Stimulated activated CD4-positive, alpha-beta T cell treated with anti-CD3 and anti-CD28 coated beads, Interleukin-2, amount 100 ng/mL, for 4 hours (primary cell): ENCODE measurements around the gene NOMO2.
"Not testable (repeated sequence)": the region's sequence is repeated elsewhere in the genome, so short reads cannot be mapped to it uniquely, and the experiment has no call there.

Source experiments
- DNase-seq: peaks from one replicate; pipeline ENCODE4 v3.0.0-alpha.2; 2020; ENCODE audit warnings: low read depth

Gene NOMO2

GRCh38 chr16:18575298-18575917 is 13.5 kb upstream of the NOMO2 start:
- not testable (repeated sequence) for DNase-seq

DNA sequence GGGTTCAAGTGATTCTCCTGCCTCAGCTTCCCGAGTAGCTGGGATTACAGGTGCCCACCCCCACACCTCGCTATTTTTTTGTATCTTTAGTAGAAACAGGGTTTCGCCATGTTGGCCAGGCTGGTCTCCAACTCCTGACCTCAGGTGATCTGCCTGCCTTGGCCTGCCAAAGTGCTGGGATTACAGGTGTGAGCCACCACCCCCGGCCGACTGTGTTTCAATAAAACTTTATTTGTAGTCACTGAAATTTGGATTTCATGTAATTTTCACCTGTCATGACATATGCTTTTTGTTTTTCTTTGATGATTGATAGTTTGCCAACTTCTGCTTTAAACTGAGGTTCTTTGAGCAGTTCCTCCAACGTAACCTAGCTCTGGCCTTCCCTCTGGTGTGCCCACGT is 12.0 kb upstream of the NOMO2 start:
- not testable (repeated sequence) for DNase-seq

GRCh38 chr16:18572973-18573372 is 11.1 kb upstream of the NOMO2 start:
- not testable (repeated sequence) for DNase-seq

GRCh38 chr16:18571307-18571850 is 9.5 kb upstream of the NOMO2 start:
- DNase-seq = not testable (repeated sequence)

DNA sequence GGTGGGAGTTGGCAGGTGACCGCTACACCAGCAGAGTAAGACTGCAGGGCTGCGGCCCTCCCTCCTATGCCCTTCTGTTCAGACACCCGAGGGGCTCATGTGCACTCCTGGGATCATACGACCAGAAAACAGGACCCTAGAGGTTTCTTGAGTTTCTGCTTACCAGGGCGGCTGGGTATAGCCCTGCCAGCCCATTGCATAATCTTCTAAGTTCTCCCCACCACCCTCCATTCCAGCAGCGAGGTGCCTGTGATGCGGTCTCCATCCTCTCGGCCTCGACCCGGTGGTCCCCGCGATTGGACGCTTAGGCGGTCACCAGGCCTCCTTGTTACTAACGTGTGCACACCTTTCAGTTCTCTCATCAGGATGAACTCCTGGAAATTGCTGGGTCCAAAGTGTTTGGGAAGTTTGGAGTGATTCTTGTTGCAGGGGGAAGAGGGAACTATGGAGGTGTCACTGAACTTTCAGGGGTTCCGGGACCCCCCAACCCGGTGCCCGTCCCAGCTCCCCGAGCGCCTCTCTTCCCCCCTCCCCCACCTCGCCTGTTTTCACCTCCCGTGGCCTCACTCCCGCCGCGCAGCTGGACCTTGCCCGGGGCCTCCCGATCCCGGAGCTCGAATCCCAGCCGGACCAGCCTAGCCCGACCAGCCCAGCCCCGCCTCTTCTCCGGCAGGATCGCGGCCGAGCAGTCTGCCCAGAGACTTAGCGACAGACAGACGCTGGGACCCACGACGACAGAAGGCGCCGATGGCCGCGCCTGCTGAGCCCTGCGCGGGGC is 8.8 kb upstream of the NOMO2 start:
- DNase-seq = not testable (repeated sequence)

DNA sequence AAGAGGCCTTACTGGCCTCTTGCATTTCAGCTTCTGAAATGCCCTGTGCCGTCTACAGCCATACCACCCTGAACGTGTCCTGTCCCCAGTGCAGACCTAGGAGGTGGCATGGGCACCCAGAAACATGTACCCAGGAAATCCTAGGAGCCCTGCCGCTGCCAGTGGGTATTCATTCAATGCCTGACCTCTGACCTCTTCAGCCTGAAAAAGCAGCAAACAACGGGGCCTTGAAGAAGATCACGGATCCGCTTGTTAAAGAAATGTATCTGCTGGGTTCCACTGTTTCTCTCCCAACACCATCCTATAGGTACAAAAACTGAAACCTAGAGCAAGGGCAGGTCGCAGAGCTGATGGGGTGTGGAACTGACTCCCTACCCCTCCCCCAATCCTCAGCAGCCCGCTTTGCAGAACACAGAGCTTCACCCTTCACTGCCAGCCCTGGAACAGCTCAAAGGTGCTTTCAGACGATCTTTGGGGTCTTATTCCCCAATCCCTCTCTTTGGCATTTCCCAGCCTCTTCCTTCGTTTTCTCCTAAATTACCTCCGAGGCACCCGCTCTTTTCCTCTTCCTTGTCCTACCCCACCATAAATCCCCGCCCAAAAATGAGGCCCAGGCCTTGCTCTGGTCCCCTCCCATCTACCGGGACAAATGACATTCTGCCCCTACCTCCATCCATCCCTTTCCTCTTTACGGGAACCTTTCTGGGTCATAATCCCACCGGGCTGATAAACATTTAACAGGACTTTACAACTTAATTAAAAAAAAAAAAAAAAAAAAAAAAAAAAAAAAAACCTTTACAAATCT is 1.3 kb downstream of the NOMO2 start:
- DNase-seq = not testable (repeated sequence)

DNA sequence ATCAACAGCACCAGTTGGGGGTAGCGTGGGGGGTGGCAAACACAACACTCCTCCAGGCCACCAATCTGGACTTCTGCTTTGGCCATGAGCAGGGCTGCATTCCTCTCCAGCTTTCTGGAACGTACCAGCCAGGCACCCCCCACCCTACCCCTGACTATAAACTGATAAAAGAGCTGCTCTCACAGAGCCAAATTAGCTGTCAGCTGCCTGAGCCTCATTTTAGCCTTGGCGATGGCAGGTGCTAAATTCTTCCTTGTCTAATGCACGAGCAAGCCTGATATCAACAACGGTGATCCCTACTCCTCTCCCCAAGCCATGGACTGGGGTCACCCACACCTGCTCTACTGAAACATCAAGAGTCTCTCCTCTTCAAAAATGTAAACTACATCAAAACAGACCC is 8.2 kb downstream of the NOMO2 start:
- not testable (repeated sequence) for DNase-seq

- DNase-seq = not testable (repeated sequence)
These were observed 14.5 kb downstream of the NOMO2 start for GRCh38 chr16:18547382-18547781.

DNA sequence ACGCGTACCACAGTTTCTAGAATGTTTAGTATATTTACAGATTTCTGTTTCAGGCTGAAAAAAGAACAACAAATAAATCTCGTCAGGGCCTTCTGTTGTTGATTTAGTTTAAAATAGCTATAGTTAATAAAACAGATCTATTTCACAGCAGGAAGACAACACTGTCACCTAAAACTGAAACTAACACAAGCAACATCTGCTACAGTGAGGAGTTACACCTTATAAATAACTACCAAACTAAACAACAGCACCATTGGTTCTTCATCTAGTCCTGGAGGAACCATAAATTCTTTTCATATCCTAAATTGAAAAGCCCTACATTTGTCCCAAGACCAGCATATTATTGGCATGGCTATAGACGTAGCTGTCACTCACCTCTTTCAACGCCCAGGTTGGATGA is 15.0 kb downstream of the NOMO2 start:
- not testable (repeated sequence) for DNase-seq

- not testable (repeated sequence) for DNase-seq
These were observed 17.4 kb downstream of the NOMO2 start for GRCh38 chr16:18544232-18545081.

DNA sequence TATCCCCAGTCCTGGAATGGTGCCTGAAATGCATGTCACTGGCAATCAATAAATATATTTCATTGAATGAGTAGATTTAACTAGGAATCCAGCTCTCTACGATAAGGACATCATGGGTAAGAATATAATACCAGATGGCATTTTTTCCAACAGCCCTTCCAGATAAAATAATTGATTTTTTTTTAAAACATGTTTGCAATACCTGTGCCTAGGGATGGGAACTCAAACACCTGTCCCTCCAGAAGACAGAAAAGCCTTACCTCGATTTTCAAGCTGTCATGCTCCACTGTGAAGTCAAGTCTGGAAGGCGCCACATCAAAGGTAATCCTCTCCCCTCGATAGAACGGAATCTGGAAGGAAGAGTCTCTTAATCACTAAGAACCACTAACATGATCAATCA is 20.0 kb downstream of the NOMO2 start:
- DNase-seq = not testable (repeated sequence)

DNA sequence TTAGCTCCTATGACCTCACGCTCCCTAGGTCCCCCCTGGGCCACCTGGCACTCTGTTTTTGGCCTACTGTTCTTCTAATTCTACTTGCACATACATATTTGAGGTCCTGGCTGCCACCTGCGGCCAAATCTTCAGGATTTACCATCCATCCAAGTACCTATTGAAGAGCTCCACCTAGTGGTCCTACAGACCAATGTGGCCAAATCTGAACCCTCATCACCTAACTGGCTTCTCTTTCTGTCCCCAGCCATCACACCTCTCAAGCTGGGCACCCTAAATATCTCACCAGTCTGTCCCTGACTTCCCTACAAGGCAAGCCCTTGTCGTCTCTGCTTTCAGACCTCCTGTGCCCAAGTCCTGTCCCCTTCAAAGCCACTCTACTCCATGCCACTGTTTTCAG is 24.9 kb downstream of the NOMO2 start:
- not testable (repeated sequence) for DNase-seq

DNA sequence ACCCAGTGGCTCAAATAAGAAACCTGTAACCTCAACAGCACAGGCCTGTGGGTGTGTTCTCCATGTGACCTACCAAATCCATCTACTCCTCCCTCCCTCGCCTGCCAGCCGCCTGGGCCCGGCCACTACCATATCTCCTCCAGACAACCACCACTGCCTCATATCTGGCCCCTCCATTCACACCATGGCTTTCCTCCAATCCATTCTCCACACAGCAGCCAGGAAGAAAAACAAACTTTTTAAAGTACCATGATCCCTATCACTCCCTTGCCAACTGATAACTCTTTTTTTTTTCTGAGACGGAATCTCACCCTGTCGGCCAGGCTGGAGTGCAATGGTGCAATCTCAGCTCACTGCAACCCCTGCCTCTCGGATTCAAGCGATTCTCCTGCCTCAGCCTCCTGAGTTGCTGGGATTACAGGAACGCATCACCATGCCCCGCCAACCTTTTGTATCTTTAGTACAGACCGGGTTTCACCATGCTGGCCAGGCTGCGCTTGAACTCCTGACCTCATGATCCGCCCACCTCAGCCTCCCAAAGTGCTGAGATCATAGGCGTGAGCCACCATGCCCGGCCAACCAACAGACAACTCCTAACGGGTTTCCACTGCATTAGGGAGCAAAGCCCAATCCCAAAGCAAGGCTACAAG is 26.3 kb downstream of the NOMO2 start:
- DNase-seq = not testable (repeated sequence)

DNA sequence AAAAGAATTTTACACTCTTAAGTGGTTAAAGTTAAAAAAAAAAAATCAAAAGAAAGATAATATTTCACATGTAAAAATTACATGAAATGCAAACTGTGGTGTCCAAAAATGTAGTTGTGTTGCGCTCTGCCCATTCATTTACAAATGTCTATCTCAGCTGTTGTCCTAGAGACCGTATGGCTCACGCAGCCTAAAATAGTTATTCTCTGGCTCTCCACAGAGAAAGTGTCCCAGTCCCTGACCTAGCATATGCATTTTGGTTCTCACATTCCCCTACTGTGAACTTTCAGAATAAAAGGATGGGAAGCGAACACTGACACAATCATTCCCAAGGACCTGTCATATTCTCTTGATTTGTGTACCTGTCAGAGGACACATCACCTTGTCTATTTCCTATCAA is 27.6 kb downstream of the NOMO2 start:
- not testable (repeated sequence) for DNase-seq

DNA sequence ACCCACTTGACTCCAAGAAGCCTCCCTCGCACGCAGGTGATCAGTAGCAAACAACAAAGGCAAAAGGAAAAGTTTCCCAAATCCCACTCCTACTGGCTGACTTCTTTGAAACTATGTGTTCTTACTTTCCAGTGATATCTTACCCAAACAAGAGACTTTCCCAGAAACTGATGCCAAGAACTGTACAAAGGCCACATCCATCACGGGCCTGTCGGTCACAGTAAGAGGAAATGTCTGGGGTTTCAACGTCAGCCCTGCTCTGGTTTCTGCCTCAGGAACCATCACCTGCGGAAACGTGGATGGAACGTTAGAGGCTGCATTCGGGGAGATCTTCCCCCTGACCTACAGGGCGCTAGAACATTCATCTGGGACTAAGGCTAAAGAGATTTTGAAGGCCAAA is 30.6 kb downstream of the NOMO2 start:
- DNase-seq = not testable (repeated sequence)

DNA sequence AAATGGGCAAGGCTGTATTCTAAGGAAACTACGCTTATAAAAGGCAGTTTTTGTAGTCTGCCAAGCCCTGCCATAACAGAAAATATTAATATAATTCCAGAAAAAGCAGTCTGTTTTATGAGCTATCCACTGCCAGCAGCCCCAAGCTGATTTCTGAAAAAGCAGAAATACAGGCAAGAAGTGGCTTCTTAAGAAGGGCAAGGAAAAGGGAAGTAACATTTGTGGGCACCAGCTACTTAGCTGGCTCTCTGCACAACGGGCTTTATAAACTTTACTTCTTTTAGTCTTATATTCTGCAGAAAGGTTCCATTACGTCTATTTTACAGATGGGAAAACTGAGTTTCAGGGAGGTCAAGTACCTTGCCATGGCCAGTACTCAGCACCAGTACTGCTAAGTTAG is 31.6 kb downstream of the NOMO2 start:
- not testable (repeated sequence) for DNase-seq

- DNase-seq = not testable (repeated sequence)
These were observed 35.4 kb downstream of the NOMO2 start for GRCh38 chr16:18526547-18526946.

GRCh38 chr16:18525882-18526482 is 35.9 kb downstream of the NOMO2 start:
- not testable (repeated sequence) for DNase-seq

DNA sequence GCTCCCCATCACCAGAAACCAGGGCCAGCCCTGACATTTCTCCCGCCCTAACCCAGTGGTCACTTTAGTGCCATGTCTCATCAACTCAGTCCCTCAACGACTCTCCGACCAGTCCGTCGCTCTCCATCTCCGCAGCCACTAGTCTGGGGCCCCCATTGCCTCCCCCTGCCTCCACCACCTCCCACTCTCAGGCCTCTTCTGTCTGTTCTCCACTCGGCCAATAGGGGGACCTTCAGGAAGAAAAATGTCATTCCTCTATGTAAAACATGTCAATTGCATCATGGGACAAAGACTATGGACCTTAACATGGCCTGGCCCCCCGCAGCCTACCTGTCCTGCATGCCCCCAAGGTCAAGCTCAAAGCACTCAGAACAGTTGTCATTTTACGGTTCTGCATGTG is 39.3 kb downstream of the NOMO2 start:
- DNase-seq = not testable (repeated sequence)

- DNase-seq = not testable (repeated sequence)
These were observed 40.3 kb downstream of the NOMO2 start for GRCh38 chr16:18521445-18522181.
